Lower leg skin (tissue), 4 donors: ENCODE results near the gene FKBP6. TPM values are rescaled to one million over a fixed set of nuclear protein-coding genes. Genes with fewer than 3 reads are reported as not detected.
A peak's percentile ranks its signal among the peaks of the same experiment; 100 is the strongest.
"Not testable (repeated sequence)": the region's sequence is repeated elsewhere in the genome, so short reads cannot be mapped to it uniquely, and the experiment has no call there.

Experiments
- DNase-seq, 2 donors: peaks; one replicate each; pipeline ENCODE4 v3.0.0-alpha.2; 2019; ENCODE audit warnings: low spot score in 2 of 2
- H3K4me3 ChIP-seq: fragments of 200-600 bp; sonication (generic); 2 replicates; pipeline ENCODE4 v1.5.1; 2017; ENCODE audit warnings: mild to moderate bottlenecking, low read depth; ENCODE audit not compliant: poor library complexity, severe bottlenecking
- POLR2A ChIP-seq, 2 donors: fragments of 450-650 bp; IDR thresholded peaks; one replicate each; pipeline ENCODE4 v1.6.1; 2016 to 2017; ENCODE audit warnings: antibody characterized with exemption in 2 of 2, mild to moderate bottlenecking in 1 of 2, moderate library complexity in 1 of 2
- WGBS, 2 donors: methylation state at CpG; one replicate each; pipeline ENCODE4 v1.1.5; 2018; 5-methylcytosine and 5-hydroxymethylcytosine counted together
- intact Hi-C: fragments of 100-400 bp; cut with DNase I; formaldehyde crosslinking; loops from one replicate; pipeline ENCODE4 v1.15.0; 2023; ENCODE audit warnings: low total_unique reads
- total RNA-seq, 4 donors: library from RNA; depleted of rRNA; stranded (reverse); fragments of >200 nt; gene quantifications; one replicate each; pipeline ENCODE4 v1.1.0, GENCODE V29; 2016
- TF ChIP-seq, protein P1 (sequence below), 3 donors: fragments of 450-650 bp; IDR thresholded peaks; one replicate each; pipeline ENCODE4 v1.5.1; 2016; ENCODE audit warnings: antibody characterized with exemption in 3 of 3, mild to moderate bottlenecking in 3 of 3, moderate library complexity in 2 of 3

The FKBP6 gene
- total RNA-seq, 4 donors from 2014 or later = 0.15 TPM; not detected in 3

DNA sequence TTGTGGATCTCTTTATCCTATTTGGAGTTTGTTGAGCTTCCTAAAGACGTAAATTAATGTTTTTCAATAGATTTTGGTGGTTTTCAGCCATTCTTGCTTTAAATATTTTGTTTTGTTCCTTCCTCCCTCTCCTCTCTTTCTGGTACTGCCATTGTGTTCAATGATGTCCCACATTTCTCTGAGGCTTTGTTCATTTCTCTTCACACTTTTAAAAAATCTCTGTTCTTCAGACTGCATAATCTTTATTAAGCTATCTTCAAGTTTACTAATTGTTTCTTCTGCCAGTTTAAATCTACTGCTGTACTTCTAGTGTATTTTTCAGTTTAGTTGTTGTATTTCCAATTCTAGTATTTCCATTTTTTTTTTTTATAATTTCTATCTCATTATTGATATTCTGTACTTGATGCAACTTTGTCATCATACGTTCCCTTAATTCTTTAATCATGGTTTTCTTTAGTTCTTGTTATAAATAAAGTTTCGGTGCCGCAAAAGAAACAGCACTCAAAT lies 60.0 kb downstream of the FKBP6 start:
- intact Hi-C loops = no loop called here
- TF ChIP-seq, protein P1, sequence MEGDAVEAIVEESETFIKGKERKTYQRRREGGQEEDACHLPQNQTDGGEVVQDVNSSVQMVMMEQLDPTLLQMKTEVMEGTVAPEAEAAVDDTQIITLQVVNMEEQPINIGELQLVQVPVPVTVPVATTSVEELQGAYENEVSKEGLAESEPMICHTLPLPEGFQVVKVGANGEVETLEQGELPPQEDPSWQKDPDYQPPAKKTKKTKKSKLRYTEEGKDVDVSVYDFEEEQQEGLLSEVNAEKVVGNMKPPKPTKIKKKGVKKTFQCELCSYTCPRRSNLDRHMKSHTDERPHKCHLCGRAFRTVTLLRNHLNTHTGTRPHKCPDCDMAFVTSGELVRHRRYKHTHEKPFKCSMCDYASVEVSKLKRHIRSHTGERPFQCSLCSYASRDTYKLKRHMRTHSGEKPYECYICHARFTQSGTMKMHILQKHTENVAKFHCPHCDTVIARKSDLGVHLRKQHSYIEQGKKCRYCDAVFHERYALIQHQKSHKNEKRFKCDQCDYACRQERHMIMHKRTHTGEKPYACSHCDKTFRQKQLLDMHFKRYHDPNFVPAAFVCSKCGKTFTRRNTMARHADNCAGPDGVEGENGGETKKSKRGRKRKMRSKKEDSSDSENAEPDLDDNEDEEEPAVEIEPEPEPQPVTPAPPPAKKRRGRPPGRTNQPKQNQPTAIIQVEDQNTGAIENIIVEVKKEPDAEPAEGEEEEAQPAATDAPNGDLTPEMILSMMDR (IDR thresholded peaks at IDR 0.05) = no peak
- TF ChIP-seq POLR2A (IDR thresholded peaks at IDR 0.05) = no peak
- 88 to 91% methylated on average over 4 of the region's 4 CpGs for WGBS, 2 donors
- no peak overlapping the region for H3K4me3 ChIP-seq
- no peak for DNase-seq

DNA sequence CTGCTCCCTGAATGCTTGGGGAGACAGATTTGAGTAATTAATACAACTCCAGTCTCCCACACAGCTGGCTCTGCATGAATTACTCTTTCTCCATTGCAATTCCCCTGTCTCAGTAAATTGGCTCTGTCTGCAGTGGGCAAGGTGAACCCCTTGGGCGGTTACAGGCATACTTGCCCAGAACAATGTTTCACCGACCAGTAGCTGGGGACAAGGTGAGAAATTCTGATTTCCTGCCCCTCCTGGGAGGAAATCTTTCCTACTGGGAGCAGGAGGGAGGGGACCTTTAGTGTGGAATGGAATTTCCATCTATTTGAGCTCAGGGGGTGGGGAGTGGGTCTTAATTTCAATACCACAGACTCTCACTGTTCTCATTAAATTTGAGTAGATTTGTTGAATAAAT lies 63.4 kb downstream of the FKBP6 start:
- intact Hi-C loops = no loop called here
- H3K4me3 ChIP-seq = no peak overlapping the region
- TF ChIP-seq, protein P1 (IDR thresholded peaks at IDR 0.05) = no peak
- DNase-seq = no peak
- 64 to 70% methylated on average over 2 of the region's 2 CpGs for WGBS, 2 donors

DNA sequence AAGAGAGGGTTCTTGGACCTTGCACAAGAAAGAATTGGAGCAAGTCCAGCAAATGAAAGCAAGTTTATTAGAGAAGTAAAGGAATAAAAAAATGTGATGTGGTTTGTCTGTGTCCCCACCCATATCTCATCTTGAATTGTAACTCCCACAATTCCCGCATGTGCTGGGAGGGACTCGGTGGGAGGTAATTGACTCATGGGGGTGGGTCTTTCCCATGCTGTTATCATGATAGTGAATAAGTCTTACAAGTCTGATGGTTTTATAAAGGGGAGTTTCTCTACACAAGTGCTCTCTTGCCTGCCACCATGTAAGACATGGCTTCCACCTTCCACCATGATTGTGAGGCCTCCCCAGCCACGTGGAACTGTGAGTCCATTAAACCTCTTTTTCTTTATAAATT lies 66.5 kb downstream of the FKBP6 start:
- no peak overlapping the region for H3K4me3 ChIP-seq
- intact Hi-C loops = no loop called here
- DNase-seq = no peak
- WGBS, 2 donors = 41 to 60% methylated on average over 3 of the region's 3 CpGs
- TF ChIP-seq, protein P1 (IDR thresholded peaks at IDR 0.05) = no peak
- no peak for TF ChIP-seq POLR2A (IDR thresholded peaks at IDR 0.05)

DNA sequence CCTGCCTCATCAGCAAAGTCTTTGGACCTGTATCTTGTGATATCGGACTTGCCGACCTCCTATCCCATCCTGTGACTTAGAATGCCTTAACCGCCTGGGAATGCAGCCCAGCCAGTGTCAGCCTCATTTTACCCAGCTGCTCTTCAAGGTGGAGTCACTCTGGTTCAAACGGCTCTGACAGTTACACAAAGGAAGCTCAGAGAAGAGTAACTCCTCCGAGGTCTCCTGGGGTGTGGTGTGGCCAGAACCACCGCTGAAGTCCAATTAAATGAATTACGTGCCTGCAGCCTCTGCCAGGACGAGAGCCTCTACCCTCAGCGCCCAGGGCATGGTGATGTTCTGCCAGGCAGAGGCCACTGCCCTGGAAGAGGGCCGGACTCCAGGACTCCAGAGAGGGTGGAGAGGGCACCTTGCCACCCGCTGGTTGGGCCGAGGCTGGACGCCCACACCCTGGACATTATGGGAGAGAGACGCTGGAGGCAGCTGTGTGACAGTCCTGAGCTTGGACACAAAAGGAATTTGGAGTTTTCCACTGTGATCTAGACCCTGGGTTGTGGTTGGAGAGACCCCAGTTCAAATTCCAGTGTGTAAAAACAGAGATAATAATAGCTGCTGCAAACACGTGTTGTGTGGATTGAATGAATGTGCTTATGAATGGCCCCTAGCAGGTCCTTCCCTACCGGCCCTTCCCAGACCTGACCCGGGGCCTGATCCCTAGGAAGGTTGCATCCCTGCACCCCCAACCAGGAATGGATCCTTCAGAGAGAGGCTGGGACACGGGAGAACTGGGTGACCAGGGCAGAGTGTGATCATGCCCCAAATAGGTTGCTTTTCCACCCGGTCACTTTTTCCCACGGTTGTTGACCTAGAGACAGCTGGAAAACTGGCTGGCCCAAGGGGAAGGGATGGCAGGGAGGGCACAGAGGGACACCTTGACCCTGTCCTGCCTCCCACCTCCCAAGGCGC lies 67.9 kb downstream of the FKBP6 start:
- 74 to 77% methylated on average over 21 of the region's 21 CpGs for WGBS, 2 donors
- intact Hi-C loops = no loop called here
- no peak overlapping the region for H3K4me3 ChIP-seq
- DNase-seq = no peak
- TF ChIP-seq, protein P1 (IDR thresholded peaks at IDR 0.05) = no peak
- TF ChIP-seq POLR2A (IDR thresholded peaks at IDR 0.05) = no peak

DNA sequence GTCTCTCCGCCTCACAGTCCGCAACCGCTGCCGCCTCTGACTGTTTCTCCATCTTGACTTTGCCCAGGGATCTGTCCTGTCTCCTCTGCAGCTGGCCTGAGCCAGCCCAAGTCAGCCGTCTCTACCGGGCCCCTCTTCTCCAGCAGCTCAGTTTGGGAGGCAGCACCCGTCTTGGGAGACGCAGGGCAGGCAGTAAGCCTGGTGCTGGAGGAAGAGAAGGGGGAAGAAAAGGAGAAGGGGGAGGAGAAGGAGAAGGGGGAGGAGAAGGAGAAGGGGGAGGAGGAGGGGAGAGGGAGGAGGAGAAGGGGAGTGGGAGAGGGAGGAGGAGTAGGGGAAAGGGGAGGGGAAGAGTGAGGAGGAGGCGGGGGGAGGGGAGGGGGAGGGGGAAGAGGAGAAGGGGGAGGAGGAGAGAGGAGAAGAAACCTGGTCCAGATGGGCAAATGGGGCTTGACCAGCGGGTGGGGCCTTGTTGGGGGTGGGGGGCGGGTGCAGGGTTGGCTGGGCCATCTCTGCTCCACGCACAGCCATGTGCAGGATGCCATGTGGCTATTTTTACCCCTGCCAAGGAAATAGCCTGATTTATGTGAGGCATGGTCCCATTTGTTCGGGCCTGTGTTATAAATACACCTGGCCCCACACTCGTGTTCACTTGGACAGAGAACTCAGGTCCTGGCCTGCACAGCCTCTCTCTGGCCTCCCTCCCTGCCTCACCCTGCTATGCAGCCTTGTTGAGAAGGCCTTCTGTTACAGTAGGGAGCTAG lies 69.7 kb downstream of the FKBP6 start:
- intact Hi-C loops = no loop called here
- no peak overlapping the region for H3K4me3 ChIP-seq
- WGBS, 2 donors = 51% methylated on average over 13 of the region's 14 CpGs
- TF ChIP-seq, protein P1 (IDR thresholded peaks at IDR 0.05) = no peak
- no peak for TF ChIP-seq POLR2A (IDR thresholded peaks at IDR 0.05)
- DNase-seq = no peak

DNA sequence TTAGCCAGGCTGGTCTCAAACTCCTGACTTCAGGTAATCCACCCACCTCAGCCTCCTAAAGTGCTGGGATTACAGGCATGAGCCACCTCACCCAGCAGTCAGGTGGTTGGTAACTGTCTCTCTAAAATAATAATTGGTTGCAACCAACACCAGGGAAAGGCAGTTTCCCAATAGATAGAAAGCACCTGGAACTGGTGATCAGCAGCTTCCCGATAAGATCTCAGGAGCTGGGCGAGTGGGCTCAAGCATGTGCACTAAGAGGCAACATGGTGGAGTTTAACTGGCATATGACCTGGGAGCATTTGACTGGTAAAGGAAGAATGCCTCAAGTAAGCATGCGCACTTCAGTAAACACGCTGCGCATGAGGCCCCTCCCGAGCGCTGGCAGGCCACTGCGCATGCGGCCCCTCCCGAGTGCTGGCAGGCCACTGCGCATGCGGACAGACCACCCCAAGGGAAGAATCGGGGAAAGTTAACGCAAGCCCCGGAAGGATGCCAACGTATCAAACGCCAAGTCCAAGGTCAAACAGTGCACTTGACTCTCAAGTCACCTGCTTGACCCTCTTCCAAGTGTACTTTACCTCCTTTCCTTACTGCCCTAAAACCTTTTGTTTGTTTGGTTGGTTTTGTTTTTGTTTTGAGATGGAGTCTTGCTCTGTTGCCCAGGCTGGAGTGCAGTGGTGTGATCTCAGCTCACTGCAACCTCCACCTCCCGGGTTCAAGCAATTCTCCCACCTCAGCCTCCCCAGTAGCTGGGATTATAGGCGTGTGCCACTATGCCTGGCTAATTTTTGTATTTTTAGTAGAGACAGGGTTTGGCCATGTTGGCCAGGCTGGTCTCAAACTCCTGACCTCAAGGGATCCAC lies 71.5 kb downstream of the FKBP6 start:
- intact Hi-C loops, H3K4me3 ChIP-seq: not testable (repeated sequence)
- peak in 1 of 2 donors; percentile 91 for DNase-seq
- WGBS, 2 donors = 56 to 59% methylated on average over 19 of the region's 19 CpGs

DNA sequence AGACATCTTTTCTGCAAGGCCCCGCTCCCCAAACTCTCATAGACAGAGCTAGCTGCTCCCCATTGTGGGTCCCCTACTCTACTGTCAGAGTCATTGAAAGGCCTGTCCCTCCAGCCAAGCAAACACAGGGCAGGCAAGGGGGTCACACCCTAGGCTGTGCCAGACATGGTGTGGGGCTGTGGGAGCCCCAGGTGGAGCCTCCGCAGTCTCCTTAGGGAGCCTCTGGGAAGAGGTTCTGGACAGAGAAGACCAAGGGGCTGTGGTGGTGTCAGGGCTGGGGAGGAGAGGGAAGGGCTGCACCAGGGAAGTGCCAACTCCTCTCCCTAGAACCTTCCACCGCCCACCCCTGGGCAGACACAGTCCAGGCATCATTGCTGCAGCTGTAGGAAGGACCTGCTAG lies 76.9 kb downstream of the FKBP6 start:
- H3K4me3 ChIP-seq, DNase-seq, intact Hi-C loops: not testable (repeated sequence)
- 91 to 95% methylated on average over 3 of the region's 3 CpGs for WGBS, 2 donors
